Ramos (cell line): Measurements from ENCODE around the gene TMEM132A.
"Not testable (repeated sequence)": the region's sequence is repeated elsewhere in the genome, so short reads cannot be mapped to it uniquely, and the experiment has no call there.

ENCODE experiments used
- in situ Hi-C: fragments of 300-500 bp; cut with MboI; formaldehyde crosslinking; loops from one replicate; pipeline ENCODE4 v1.14.3; 2022; ENCODE audit warnings: low sequenced_read_pairs; ENCODE audit not compliant: unreplicated experiment

The TMEM132A gene

DNA sequence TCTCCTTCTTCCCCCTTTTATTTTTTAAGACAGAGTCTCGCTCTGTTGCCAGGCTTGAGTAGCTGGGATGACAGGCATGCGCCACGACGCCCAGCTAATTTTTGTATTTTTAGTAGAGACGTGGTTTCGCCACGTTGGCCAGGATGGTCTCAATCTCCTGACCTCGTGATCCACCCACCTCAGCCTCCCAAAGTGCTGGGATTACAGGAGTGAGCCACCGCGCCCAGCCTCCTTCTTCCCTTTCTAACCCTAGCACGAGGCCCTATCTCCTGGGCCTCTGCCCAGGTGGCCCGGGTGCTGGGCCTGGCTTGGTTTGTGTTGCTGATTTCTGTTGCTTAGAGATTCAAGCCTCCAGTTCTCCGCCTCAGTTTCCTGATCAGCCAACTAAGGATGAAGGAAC lies 50.1 kb downstream of the TMEM132A start:
- in situ Hi-C loops = not testable (repeated sequence)

DNA sequence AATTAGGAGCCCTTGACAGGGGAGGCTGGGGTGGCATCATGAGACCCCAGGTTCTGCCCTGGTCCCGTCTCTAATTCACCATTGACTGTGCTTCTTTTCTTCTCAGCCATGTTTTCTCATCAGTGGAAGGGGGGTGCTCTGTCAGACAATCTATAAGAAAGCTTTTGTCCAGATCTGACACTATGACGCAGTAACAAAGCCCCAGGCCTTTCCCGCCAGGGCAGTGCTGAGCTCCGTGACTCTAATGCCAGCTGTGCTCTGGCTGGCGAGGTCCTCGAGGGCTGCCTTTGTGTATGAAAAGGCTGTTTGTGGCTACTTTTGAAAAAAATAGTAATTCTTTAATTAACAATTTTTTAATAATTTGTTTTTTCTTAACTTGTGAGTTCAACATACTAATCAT lies 50.5 kb downstream of the TMEM132A start:
- in situ Hi-C loops = no loop called here

DNA sequence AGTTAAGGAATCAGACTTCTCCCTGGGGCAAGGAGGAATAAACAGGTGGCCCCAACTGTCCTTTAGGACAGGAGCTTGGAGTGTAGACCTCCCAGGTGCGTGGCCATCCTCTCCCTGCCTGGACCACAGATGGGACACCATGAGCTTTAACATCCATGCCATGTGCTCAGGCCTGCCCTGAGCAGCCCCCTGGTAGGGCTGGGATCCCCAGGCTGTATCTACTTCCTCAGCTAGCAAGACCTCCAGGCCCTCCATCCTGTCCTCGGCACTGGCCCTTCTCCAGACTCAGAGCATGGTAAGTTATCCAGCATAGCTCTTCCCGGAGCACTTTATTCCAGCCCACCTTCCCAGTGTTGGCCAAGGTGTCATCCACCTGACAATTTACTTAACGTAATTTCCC lies 53.0 kb downstream of the TMEM132A start:
- in situ Hi-C loops = no loop called here

DNA sequence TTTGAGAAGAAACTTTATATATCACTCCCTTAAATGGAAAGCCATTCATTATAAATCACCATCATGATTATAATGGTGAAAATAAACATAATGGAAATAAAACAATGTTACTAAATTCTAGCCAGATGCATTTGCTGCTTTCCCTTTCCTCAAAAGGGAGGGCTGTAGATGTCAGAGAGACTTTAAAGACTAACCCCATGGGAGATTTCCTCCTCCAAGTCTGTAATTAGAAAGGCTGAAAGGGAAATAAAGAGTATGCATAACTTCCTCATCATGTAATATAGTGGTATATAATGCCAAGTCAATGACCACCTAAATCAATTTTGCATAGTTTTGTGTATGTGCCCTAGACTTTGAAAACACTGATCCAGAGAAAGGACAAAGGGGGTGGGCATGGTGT lies 53.6 kb downstream of the TMEM132A start:
- in situ Hi-C loops = no loop called here

DNA sequence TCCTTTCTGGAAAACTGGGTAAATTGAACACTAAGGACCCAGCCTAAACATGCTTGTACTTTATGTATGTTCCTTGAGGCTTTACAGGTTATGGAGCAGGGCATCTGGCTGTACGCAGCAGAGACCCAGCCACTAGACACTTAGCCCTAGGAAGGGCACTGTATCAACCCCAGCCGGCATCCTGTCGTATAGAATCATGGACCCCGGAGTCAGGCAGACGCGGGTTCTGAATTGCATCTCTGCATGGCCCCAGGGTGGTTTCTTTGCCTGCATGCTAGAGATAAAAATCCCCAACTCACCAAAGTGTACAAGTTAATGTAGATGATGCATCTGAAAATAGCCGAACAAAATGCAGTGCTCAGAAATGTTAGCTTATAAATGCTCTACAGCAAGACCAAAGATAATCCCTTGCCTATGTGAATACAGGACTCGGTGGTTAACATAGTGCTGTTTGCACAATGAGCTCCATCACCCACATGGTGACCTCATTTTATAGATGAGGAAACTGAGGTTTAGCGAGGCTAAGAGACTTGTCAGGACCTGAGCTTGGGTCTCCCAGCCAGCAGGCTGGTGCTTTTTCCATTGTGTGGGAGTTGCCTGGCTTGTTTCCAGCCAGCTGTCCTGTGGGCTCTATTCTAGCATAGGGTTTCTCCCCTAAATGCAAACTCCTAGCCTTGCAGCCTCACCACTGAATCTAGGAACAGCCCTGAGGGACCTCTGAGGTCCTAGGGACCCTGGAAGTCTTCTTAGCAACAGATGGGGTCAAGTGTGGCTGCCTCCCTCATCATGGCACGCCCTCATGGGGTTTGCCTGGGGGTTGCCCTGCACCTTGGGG lies 54.5 kb downstream of the TMEM132A start:
- in situ Hi-C loops = no loop called here

DNA sequence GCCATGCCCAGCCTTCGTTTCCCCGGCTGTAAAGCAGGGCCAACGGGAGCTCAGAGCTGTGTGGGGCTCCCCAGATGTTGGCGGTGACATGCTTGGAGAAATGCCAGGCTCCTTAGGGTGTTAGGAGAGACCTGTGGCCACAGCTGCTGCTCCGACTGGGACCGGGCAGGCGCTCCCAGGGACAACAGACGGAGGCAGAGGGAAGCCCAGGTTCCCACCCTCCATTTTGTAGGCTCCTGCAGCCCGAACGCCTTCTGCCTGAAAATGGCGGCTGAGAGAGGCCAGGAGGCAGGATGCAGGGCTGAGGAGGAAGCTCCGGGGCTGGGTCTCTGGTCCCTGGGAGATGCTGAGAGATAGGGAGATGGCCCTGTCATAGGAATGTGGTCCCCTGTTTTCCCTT lies 57.3 kb downstream of the TMEM132A start:
- in situ Hi-C loops = no loop called here

DNA sequence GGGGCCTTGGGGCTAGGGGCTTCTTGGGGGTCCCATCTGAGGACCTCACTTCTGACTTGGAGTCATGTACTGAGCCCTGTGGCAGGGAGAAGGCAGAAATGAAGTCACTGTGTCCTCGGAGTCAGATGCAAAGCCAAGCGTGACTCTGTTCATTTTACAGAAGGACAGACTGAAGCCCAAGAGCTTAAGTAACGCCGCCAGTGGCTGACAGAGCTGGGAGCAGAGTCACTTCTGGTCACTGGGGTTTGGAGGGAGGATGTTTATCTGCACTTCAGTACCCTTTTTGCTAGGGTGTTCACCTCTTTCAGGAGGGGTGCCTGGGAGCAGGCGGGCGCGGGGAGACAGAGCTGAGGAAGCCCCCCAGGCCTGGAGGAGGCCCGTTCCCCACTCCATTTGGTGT lies 57.9 kb downstream of the TMEM132A start:
- in situ Hi-C loops = no loop called here

DNA sequence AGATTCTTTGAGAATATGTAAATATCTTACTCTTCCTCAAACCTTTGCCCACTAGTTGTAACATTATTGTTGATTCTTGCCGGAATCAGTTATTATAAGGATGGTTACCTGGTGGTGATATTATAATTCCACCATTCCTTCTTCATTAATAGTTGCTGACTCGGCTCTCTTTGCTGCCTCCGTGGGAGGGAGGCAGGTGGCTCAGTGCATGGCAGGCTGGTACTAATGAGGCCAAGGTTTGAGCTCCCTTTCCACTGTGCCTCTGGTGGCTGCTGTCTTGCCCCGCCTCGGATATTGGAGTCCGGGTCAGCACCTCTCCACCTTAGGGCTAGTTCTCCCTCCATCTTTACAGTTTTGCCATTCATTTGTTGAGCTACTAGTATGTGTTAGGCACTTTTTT lies 59.9 kb downstream of the TMEM132A start:
- in situ Hi-C loops = no loop called here

DNA sequence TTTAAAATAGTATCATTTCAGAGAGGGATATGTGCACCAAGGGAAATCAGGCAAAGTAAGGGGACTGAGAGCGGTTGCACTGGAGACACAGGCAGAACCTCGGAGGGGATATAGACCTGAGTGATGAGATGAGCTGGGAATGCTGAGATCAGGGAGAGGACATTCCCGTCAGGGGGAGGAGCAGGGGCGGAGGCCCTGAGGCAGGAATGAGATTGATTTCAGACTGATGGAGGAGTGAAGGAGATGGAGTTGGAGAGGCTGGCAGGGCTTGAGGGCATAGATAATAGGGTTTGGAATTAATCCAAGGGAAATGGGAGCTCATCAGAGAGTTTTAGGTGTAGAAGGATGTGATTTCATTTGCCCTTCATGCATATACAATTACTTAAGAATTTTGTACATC lies 60.4 kb downstream of the TMEM132A start:
- in situ Hi-C loops = no loop called here

DNA sequence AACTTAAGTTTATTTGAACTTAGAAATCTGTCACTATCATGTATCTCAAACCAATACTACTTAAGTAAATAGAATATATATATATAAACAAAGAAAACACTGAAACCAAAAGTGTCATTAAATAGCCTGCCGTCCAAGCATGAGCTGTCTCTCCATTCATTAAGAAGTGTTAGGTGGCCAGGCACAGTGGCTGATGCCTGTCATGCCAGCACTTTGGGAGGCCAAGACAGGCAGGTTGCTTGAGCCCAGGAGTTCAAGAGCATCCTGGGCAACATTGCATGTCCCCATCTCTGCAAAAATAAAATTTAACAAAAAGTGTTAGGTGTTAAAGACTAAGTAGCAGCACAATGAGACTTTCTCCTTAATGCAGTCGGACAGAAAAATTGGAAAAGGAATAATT lies 61.2 kb downstream of the TMEM132A start:
- in situ Hi-C loops = no loop called here

DNA sequence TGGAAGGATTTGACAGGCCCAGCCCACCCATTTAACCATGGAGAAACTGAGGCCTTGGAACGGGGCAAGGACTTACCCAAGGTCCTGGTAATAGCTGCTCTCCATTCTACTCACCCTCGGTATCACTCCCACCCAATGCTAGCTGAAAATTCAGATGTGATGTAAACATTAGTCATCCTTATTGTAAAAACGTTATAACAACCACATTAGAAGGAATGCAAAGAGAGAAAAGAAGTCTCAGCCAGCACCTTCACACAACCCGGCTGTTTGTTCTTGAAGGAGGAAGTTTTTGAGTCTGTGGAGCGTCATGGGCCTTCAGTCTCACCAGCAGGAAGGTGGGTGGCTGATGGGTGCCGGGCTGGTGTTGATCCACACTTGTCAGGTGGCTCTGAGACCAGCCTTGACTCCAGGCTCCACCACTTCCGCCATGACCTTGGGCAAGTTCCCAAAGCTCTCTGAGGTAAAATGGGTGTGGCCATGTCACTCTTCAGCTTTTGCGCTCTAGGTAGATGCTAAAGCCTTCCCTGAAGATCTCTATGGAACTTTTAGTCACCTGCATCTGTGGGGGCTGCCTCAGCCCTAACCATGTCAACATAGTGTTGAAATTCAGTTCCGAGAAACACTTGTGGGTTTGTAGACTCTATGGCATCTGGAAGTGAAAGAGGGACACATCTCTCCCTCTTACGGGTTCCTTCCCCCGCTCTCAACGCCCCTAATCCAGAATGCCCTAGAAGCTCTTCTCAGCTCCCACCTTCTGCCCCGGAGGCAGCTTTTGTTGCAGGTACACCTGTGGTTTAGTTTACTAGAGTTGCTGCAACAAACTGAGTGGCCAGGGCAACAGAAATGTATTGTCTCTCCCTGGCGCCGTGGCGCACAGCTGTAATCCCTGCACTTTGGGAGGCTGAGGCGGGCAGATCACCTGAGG lies 62.0 kb downstream of the TMEM132A start:
- in situ Hi-C loops = no loop called here
